Measurements from ENCODE around the gene PHC3.

The PHC3 gene

GRCh38 chr3:170108955-170109354, 72.6 kb downstream of the PHC3 start:
- WGBS, 2 donors (ENCODE audit: extremely low coverage in 2 of 2, insufficient read length in 2 of 2, insufficient replicate concordance in 1 of 2) = no CpG with 5 or more reads among the region's 3 CpGs
- H3K36me3 ChIP-seq (replicated peaks in 1 of 2; ENCODE audit: control insufficient read depth in 2 of 2, insufficient read depth in 2 of 2, low read length in 2 of 2) = peaks cover 0 to 88% of the 10 kb centered on the region in 2 donors
- H3K27me3 ChIP-seq (ENCODE audit: control insufficient read depth in 3 of 3, insufficient read depth in 3 of 3, low read depth in 1 of 3, low read length in 3 of 3) = no peaks in the 10 kb centered on the region
- no peak overlapping the region for H4K91ac ChIP-seq (ENCODE audit: low read depth, low read length, poor library complexity)
- H3K79me1 ChIP-seq (ENCODE audit: low read depth, low read length) = no peaks in the 10 kb centered on the region
- no peak overlapping the region for H4K8ac ChIP-seq (ENCODE audit: low read depth, low read length)
- H3K18ac ChIP-seq (ENCODE audit: low read length) = no peak overlapping the region
- no peak overlapping the region for H3K9ac ChIP-seq (ENCODE audit: low read depth, low read length, poor library complexity)
- no peak overlapping the region for H3K4me3 ChIP-seq (ENCODE audit: low read length in 2 of 2)
- H2AFZ ChIP-seq (ENCODE audit: low read length) = no peak overlapping the region
- H2AK5ac ChIP-seq (ENCODE audit: low read depth, low read length) = no peak overlapping the region
- DNase-seq (ENCODE audit: low spot score) = no peak
- H3K4me2 ChIP-seq (ENCODE audit: insufficient read depth, low read length, poor library complexity, severe bottlenecking) = no peak overlapping the region
- no peaks in the 10 kb centered on the region for H3K9me3 ChIP-seq (replicated peaks in 1 of 2; ENCODE audit: control insufficient read depth in 2 of 2, insufficient read depth in 1 of 2, low read depth in 1 of 2, low read length in 2 of 2)
- no peak overlapping the region for H3K27ac ChIP-seq (replicated peaks; ENCODE audit: low read length)
- no peak overlapping the region for H2BK15ac ChIP-seq (ENCODE audit: low read length)
- no peak overlapping the region for H3K4ac ChIP-seq (ENCODE audit: low read length)
- no peak overlapping the region for H2BK12ac ChIP-seq (ENCODE audit: low read length)
- no peak overlapping the region for H3K23ac ChIP-seq (ENCODE audit: low read depth, low read length, poor library complexity)
- H3K4me1 ChIP-seq (ENCODE audit: control insufficient read depth in 2 of 2, insufficient read depth in 1 of 2, low read depth in 1 of 2, low read length in 2 of 2) = no peaks in the 10 kb centered on the region
- H2BK5ac ChIP-seq (ENCODE audit: low read length) = no peak overlapping the region
- H2BK120ac ChIP-seq (ENCODE audit: low read depth, low read length) = no peak overlapping the region
- no peak overlapping the region for H3K14ac ChIP-seq (ENCODE audit: low read length)

DNA sequence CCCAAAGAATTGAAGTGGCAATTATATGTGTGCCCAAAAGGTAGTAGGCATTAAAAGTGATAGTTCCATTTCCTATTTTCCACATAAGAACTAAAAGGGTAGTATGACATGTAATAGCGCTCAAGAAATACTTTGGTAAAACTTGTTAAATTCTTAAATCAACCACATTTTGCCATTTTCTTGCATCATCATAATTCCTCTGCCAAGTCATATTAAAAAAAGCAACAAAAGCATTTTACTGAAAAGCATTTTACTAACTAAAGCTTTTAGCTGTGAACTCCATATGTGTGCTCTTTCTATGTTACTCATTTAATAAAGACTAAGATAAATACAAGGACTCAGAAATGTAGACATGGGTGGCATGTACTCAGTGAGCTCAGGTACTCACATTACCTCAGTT, 73.6 kb downstream of the PHC3 start:
- H2BK12ac ChIP-seq (ENCODE audit: low read length) = no peak overlapping the region
- H4K8ac ChIP-seq (ENCODE audit: low read depth, low read length) = no peak overlapping the region
- no peak overlapping the region for H2AK5ac ChIP-seq (ENCODE audit: low read depth, low read length)
- no peak overlapping the region for H2BK120ac ChIP-seq (ENCODE audit: low read depth, low read length)
- H3K27ac ChIP-seq (replicated peaks; ENCODE audit: low read length) = no peak overlapping the region
- no peak overlapping the region for H3K4me2 ChIP-seq (ENCODE audit: insufficient read depth, low read length, poor library complexity, severe bottlenecking)
- no peaks in the 10 kb centered on the region for H3K27me3 ChIP-seq (ENCODE audit: control insufficient read depth in 3 of 3, insufficient read depth in 3 of 3, low read depth in 1 of 3, low read length in 3 of 3)
- H3K4ac ChIP-seq (ENCODE audit: low read length) = no peak overlapping the region
- peaks cover 1% of the 10 kb centered on the region for H3K79me1 ChIP-seq (ENCODE audit: low read depth, low read length)
- no peak overlapping the region for H3K9ac ChIP-seq (ENCODE audit: low read depth, low read length, poor library complexity)
- H3K9me3 ChIP-seq (replicated peaks in 1 of 2; ENCODE audit: control insufficient read depth in 2 of 2, insufficient read depth in 1 of 2, low read depth in 1 of 2, low read length in 2 of 2) = no peaks in the 10 kb centered on the region
- H3K14ac ChIP-seq (ENCODE audit: low read length) = no peak overlapping the region
- no peak overlapping the region for H2AFZ ChIP-seq (ENCODE audit: low read length)
- no peak overlapping the region for H3K23ac ChIP-seq (ENCODE audit: low read depth, low read length, poor library complexity)
- no CpG with 5 or more reads among the region's 1 CpG for WGBS, 2 donors (ENCODE audit: extremely low coverage in 2 of 2, insufficient read length in 2 of 2, insufficient replicate concordance in 1 of 2)
- peaks cover 3 to 88% of the 10 kb centered on the region in 2 donors for H3K36me3 ChIP-seq (replicated peaks in 1 of 2; ENCODE audit: control insufficient read depth in 2 of 2, insufficient read depth in 2 of 2, low read length in 2 of 2)
- no peak overlapping the region for H4K91ac ChIP-seq (ENCODE audit: low read depth, low read length, poor library complexity)
- H3K18ac ChIP-seq (ENCODE audit: low read length) = no peak overlapping the region
- DNase-seq (ENCODE audit: low spot score) = no peak
- no peak overlapping the region for H2BK5ac ChIP-seq (ENCODE audit: low read length)
- no peak overlapping the region for H3K4me3 ChIP-seq (ENCODE audit: low read length in 2 of 2)
- H2BK15ac ChIP-seq (ENCODE audit: low read length) = no peak overlapping the region
- no peaks in the 10 kb centered on the region for H3K4me1 ChIP-seq (ENCODE audit: control insufficient read depth in 2 of 2, insufficient read depth in 1 of 2, low read depth in 1 of 2, low read length in 2 of 2)

GRCh38 chr3:170102431-170102830, 79.1 kb downstream of the PHC3 start:
- no peak overlapping the region for H2AK5ac ChIP-seq (ENCODE audit: low read depth, low read length)
- H3K4me3 ChIP-seq (ENCODE audit: low read length in 2 of 2) = no peak overlapping the region
- H3K27me3 ChIP-seq (ENCODE audit: control insufficient read depth in 3 of 3, insufficient read depth in 3 of 3, low read depth in 1 of 3, low read length in 3 of 3) = no peaks in the 10 kb centered on the region
- peaks cover 1% of the 10 kb centered on the region for H3K79me1 ChIP-seq (ENCODE audit: low read depth, low read length)
- no peak overlapping the region for H3K4me2 ChIP-seq (ENCODE audit: insufficient read depth, low read length, poor library complexity, severe bottlenecking)
- no peaks in the 10 kb centered on the region for H3K9me3 ChIP-seq (replicated peaks in 1 of 2; ENCODE audit: control insufficient read depth in 2 of 2, insufficient read depth in 1 of 2, low read depth in 1 of 2, low read length in 2 of 2)
- H2AFZ ChIP-seq (ENCODE audit: low read length) = no peak overlapping the region
- no peak overlapping the region for H3K9ac ChIP-seq (ENCODE audit: low read depth, low read length, poor library complexity)
- no peak overlapping the region for H4K8ac ChIP-seq (ENCODE audit: low read depth, low read length)
- H2BK120ac ChIP-seq (ENCODE audit: low read depth, low read length) = no peak overlapping the region
- no peak overlapping the region for H3K4ac ChIP-seq (ENCODE audit: low read length)
- H4K91ac ChIP-seq (ENCODE audit: low read depth, low read length, poor library complexity) = no peak overlapping the region
- no peak for DNase-seq (ENCODE audit: low spot score)
- no peaks in the 10 kb centered on the region for H3K4me1 ChIP-seq (ENCODE audit: control insufficient read depth in 2 of 2, insufficient read depth in 1 of 2, low read depth in 1 of 2, low read length in 2 of 2)
- no peak overlapping the region for H3K23ac ChIP-seq (ENCODE audit: low read depth, low read length, poor library complexity)
- H2BK12ac ChIP-seq (ENCODE audit: low read length) = no peak overlapping the region
- peaks cover 11 to 95% of the 10 kb centered on the region in 2 donors for H3K36me3 ChIP-seq (replicated peaks in 1 of 2; ENCODE audit: control insufficient read depth in 2 of 2, insufficient read depth in 2 of 2, low read length in 2 of 2)
- no CpG with 5 or more reads among the region's 8 CpGs for WGBS, 2 donors (ENCODE audit: extremely low coverage in 2 of 2, insufficient read length in 2 of 2, insufficient replicate concordance in 1 of 2)
- H3K18ac ChIP-seq (ENCODE audit: low read length) = no peak overlapping the region
- H3K14ac ChIP-seq (ENCODE audit: low read length) = no peak overlapping the region
- no peak overlapping the region for H2BK15ac ChIP-seq (ENCODE audit: low read length)
- H2BK5ac ChIP-seq (ENCODE audit: low read length) = no peak overlapping the region
- H3K27ac ChIP-seq (replicated peaks; ENCODE audit: low read length) = no peak overlapping the region

DNA sequence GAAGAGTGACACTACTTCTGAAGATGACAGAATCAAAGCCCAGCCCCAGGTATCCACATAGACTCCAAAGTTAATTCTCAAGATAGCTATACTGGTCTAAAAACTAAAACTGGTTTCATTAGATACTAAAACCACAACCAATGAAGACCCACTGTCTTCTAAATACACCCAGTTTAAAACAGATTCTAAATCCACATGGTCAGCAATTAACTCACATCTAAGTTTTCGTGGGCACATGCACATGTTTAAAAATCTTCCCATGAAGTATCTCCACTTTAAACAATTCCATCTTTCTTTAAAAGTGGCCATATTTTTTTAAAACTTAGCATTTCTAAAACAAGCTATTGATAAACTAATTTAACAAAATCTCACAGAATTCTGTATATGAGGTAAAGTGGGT, 80.6 kb downstream of the PHC3 start:
- H4K91ac ChIP-seq (ENCODE audit: low read depth, low read length, poor library complexity) = no peak overlapping the region
- H2AFZ ChIP-seq (ENCODE audit: low read length) = no peak overlapping the region
- no peak overlapping the region for H3K27ac ChIP-seq (replicated peaks; ENCODE audit: low read length)
- peaks cover 1% of the 10 kb centered on the region for H3K79me1 ChIP-seq (ENCODE audit: low read depth, low read length)
- H2BK15ac ChIP-seq (ENCODE audit: low read length) = no peak overlapping the region
- peaks cover 15 to 98% of the 10 kb centered on the region in 2 donors for H3K36me3 ChIP-seq (replicated peaks in 1 of 2; ENCODE audit: control insufficient read depth in 2 of 2, insufficient read depth in 2 of 2, low read length in 2 of 2)
- H3K27me3 ChIP-seq (ENCODE audit: control insufficient read depth in 3 of 3, insufficient read depth in 3 of 3, low read depth in 1 of 3, low read length in 3 of 3) = no peaks in the 10 kb centered on the region
- DNase-seq (ENCODE audit: low spot score) = no peak
- H2BK5ac ChIP-seq (ENCODE audit: low read length) = no peak overlapping the region
- no peak overlapping the region for H2AK5ac ChIP-seq (ENCODE audit: low read depth, low read length)
- H4K8ac ChIP-seq (ENCODE audit: low read depth, low read length) = no peak overlapping the region
- no peak overlapping the region for H2BK120ac ChIP-seq (ENCODE audit: low read depth, low read length)
- no peak overlapping the region for H3K18ac ChIP-seq (ENCODE audit: low read length)
- no peak overlapping the region for H3K23ac ChIP-seq (ENCODE audit: low read depth, low read length, poor library complexity)
- no peak overlapping the region for H3K14ac ChIP-seq (ENCODE audit: low read length)
- H3K4me1 ChIP-seq (ENCODE audit: control insufficient read depth in 2 of 2, insufficient read depth in 1 of 2, low read depth in 1 of 2, low read length in 2 of 2) = no peaks in the 10 kb centered on the region
- H3K4me3 ChIP-seq (ENCODE audit: low read length in 2 of 2) = no peak overlapping the region
- H3K4ac ChIP-seq (ENCODE audit: low read length) = no peak overlapping the region
- H3K9me3 ChIP-seq (replicated peaks in 1 of 2; ENCODE audit: control insufficient read depth in 2 of 2, insufficient read depth in 1 of 2, low read depth in 1 of 2, low read length in 2 of 2) = no peaks in the 10 kb centered on the region
- no CpG with 5 or more reads among the region's 1 CpG for WGBS, 2 donors (ENCODE audit: extremely low coverage in 2 of 2, insufficient read length in 2 of 2, insufficient replicate concordance in 1 of 2)
- no peak overlapping the region for H2BK12ac ChIP-seq (ENCODE audit: low read length)
- H3K4me2 ChIP-seq (ENCODE audit: insufficient read depth, low read length, poor library complexity, severe bottlenecking) = no peak overlapping the region
- no peak overlapping the region for H3K9ac ChIP-seq (ENCODE audit: low read depth, low read length, poor library complexity)
